Liver (tissue), 3 donors: Measurements from ENCODE around the gene OTOP3.

ENCODE experiments used
- GABPA ChIP-seq, 2 donors: IDR thresholded peaks in 1 of 2; conservative IDR thresholded peaks in 1 of 2; 2 replicates each; pipeline ENCODE4 v1.6.1; 2016; ENCODE audit warnings: antibody characterized with exemption in 2 of 2, mild to moderate bottlenecking in 1 of 2, moderate library complexity in 1 of 2
- NR2F2 ChIP-seq: IDR thresholded peaks from 2 replicates; pipeline ENCODE4 v1.6.1; 2016; ENCODE audit warnings: antibody characterized with exemption
- RAD21 ChIP-seq, 2 donors: IDR thresholded peaks; 2 replicates each; pipeline ENCODE4 v1.6.1; 2016; ENCODE audit warnings: antibody characterized with exemption in 2 of 2, mild to moderate bottlenecking in 2 of 2
- TAF1 ChIP-seq: conservative IDR thresholded peaks from 2 replicates; pipeline ENCODE4 v1.6.1; 2016; ENCODE audit warnings: antibody characterized with exemption, mild to moderate bottlenecking
- TF ChIP-seq, protein P1 (sequence below): fragments of 150-350 bp; IDR thresholded peaks from 2 replicates; pipeline ENCODE4 v1.5.1; 2017; ENCODE audit warnings: improper control_type of control experiment, low read depth, low read length; ENCODE audit not compliant: missing input control
- TF ChIP-seq, protein P2 (sequence below): IDR thresholded peaks from 2 replicates; pipeline ENCODE4 v1.6.1; 2016; ENCODE audit warnings: antibody characterized with exemption
- TF ChIP-seq, protein P3 (sequence below): IDR thresholded peaks from 2 replicates; pipeline ENCODE4 v1.6.1; 2016; ENCODE audit warnings: antibody characterized with exemption, mild to moderate bottlenecking
- donor health status: healthy.
- donor health status: healthy.

DNA sequence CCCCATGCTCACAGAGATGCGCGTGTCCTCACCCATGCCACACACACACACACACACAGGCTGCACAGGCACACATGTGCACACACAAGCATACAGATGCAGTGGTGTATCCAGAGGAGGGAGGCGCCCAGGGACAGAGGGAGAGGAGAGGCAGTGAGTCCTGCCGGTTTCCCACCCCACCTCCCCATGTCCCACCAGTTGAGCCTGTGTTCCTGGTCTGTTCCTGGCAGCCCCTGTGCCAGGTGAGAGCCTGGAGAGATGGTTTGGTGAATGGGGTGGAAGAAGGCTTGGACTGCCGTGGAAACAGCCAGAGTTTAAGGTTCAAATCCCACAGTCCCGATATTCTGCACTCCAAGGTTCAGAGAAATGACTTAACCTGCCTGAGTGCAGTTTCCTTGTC is 32.0 kb upstream of the OTOP3 start:
- TF ChIP-seq TAF1 (no peak), GABPA (IDR thresholded peaks at IDR 0.05 in 1 of 2, conservative IDR thresholded peaks at IDR 0.05 in 1 of 2) (no peak), RAD21 (IDR thresholded peaks at IDR 0.05) (no peak), NR2F2 (no peak)
- TF ChIP-seq, protein P1, sequence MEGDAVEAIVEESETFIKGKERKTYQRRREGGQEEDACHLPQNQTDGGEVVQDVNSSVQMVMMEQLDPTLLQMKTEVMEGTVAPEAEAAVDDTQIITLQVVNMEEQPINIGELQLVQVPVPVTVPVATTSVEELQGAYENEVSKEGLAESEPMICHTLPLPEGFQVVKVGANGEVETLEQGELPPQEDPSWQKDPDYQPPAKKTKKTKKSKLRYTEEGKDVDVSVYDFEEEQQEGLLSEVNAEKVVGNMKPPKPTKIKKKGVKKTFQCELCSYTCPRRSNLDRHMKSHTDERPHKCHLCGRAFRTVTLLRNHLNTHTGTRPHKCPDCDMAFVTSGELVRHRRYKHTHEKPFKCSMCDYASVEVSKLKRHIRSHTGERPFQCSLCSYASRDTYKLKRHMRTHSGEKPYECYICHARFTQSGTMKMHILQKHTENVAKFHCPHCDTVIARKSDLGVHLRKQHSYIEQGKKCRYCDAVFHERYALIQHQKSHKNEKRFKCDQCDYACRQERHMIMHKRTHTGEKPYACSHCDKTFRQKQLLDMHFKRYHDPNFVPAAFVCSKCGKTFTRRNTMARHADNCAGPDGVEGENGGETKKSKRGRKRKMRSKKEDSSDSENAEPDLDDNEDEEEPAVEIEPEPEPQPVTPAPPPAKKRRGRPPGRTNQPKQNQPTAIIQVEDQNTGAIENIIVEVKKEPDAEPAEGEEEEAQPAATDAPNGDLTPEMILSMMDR: no peak
- TF ChIP-seq, protein P2, sequence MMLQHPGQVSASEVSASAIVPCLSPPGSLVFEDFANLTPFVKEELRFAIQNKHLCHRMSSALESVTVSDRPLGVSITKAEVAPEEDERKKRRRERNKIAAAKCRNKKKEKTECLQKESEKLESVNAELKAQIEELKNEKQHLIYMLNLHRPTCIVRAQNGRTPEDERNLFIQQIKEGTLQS: no peak
- TF ChIP-seq, protein P3, sequence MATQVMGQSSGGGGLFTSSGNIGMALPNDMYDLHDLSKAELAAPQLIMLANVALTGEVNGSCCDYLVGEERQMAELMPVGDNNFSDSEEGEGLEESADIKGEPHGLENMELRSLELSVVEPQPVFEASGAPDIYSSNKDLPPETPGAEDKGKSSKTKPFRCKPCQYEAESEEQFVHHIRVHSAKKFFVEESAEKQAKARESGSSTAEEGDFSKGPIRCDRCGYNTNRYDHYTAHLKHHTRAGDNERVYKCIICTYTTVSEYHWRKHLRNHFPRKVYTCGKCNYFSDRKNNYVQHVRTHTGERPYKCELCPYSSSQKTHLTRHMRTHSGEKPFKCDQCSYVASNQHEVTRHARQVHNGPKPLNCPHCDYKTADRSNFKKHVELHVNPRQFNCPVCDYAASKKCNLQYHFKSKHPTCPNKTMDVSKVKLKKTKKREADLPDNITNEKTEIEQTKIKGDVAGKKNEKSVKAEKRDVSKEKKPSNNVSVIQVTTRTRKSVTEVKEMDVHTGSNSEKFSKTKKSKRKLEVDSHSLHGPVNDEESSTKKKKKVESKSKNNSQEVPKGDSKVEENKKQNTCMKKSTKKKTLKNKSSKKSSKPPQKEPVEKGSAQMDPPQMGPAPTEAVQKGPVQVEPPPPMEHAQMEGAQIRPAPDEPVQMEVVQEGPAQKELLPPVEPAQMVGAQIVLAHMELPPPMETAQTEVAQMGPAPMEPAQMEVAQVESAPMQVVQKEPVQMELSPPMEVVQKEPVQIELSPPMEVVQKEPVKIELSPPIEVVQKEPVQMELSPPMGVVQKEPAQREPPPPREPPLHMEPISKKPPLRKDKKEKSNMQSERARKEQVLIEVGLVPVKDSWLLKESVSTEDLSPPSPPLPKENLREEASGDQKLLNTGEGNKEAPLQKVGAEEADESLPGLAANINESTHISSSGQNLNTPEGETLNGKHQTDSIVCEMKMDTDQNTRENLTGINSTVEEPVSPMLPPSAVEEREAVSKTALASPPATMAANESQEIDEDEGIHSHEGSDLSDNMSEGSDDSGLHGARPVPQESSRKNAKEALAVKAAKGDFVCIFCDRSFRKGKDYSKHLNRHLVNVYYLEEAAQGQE: no peak
